ENCODE results near the gene SSBP2. TPM values are rescaled to one million over a fixed set of nuclear protein-coding genes. Genes with fewer than 3 reads are reported as not detected.

The SSBP2 gene
- total and polyA plus RNA-seq, 2 of the 8 experiments (the other 6 are each of a cell fraction or from before 2014, with no cell fraction given) = 21.5 to 36.2 TPM

DNA sequence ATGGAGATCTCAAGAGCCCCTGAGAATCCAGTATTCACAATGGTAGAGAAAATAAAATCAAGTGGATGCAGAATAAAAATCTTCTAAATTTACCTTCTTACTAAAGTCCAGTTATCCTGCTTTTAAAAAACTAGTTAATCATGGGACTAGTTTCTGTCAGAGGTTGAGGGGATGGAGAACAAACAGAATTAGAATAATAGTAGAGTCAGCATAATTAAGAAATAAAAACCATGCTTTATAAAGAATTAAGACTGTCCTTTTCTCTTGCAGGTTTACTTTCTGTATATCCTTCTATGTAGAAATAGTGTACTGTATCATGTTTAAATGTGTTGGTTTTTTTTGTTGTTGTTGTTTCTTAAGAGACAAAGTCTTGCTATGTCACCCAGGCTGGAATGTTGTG lies 380.0 kb downstream of the SSBP2 start:
- no peak overlapping the region for H4K5ac ChIP-seq (ENCODE audit: insufficient read length, low read depth, low read length)
- no peaks in the 10 kb centered on the region for H3K9me3 ChIP-seq (ENCODE audit: insufficient read depth in 2 of 2, low read depth in 1 of 2, low read length in 1 of 2)
- H4K91ac ChIP-seq (replicated peaks; ENCODE audit: insufficient read length, low read length) = no peak overlapping the region
- H3K79me1 ChIP-seq (ENCODE audit: low read depth, low read length) = no peaks in the 10 kb centered on the region
- DNase-seq (ENCODE audit: low read depth in 1 of 2, low spot score in 2 of 2) = no peak
- no peaks in the 10 kb centered on the region for H4K20me1 ChIP-seq (replicated peaks in 1 of 2; ENCODE audit: control insufficient read depth in 1 of 2, insufficient read depth in 2 of 2, low read length in 2 of 2)
- no peak overlapping the region for H3K18ac ChIP-seq (ENCODE audit: extremely low read depth, low read length)
- no peaks in the 10 kb centered on the region for H3K4me1 ChIP-seq (replicated peaks in 1 of 4; ENCODE audit: control insufficient read depth in 3 of 4, insufficient read depth in 4 of 4, low read length in 3 of 4)
- H2BK20ac ChIP-seq (ENCODE audit: low read length) = no peak overlapping the region
- no peak overlapping the region for H2BK120ac ChIP-seq (replicated peaks; ENCODE audit: low read depth, low read length)
- POLR2A ChIA-PET (ENCODE audit: partially characterized antibody) = no interaction called here
- no peak overlapping the region for H3K27ac ChIP-seq (ENCODE audit: low read depth, low read length)
- TF ChIP-seq, protein P1, sequence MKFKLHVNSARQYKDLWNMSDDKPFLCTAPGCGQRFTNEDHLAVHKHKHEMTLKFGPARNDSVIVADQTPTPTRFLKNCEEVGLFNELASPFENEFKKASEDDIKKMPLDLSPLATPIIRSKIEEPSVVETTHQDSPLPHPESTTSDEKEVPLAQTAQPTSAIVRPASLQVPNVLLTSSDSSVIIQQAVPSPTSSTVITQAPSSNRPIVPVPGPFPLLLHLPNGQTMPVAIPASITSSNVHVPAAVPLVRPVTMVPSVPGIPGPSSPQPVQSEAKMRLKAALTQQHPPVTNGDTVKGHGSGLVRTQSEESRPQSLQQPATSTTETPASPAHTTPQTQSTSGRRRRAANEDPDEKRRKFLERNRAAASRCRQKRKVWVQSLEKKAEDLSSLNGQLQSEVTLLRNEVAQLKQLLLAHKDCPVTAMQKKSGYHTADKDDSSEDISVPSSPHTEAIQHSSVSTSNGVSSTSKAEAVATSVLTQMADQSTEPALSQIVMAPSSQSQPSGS (IDR thresholded peaks at IDR 0.05; ENCODE audit: low read length) = no peak
- TF ChIP-seq TAF1 (IDR thresholded peaks at IDR 0.05; ENCODE audit: low read depth, low read length) = no peak
- no peak for FAIRE-seq
- no peak overlapping the region for H2BK15ac ChIP-seq (ENCODE audit: low read length)
- no peak overlapping the region for H2BK12ac ChIP-seq (ENCODE audit: low read depth, low read length)
- no peak overlapping the region for H2AFZ ChIP-seq (ENCODE audit: low read length)
- H3K27me3 ChIP-seq (replicated peaks in 1 of 4; ENCODE audit: control insufficient read depth in 3 of 4, extremely low read depth in 1 of 4, insufficient read depth in 3 of 4, low read length in 3 of 4) = no peaks in the 10 kb centered on the region
- H3K4ac ChIP-seq (replicated peaks; ENCODE audit: insufficient read length, low read depth, low read length) = no peak overlapping the region
- H3K14ac ChIP-seq (ENCODE audit: insufficient read length) = no peak overlapping the region
- H3K4me2 ChIP-seq (ENCODE audit: insufficient read depth in 1 of 2, low read depth in 2 of 2, low read length in 2 of 2) = no peak overlapping the region
- H3K9ac ChIP-seq (replicated peaks in 1 of 4; ENCODE audit: extremely low read depth in 1 of 4, low read depth in 3 of 4, low read length in 3 of 4) = no peak overlapping the region
- no peak overlapping the region for H2AK5ac ChIP-seq (ENCODE audit: low read depth, low read length)
- H4K8ac ChIP-seq (ENCODE audit: extremely low read depth, insufficient read depth, low read length) = no peak overlapping the region
- no peak overlapping the region for H3K4me3 ChIP-seq (ENCODE audit: extremely low read depth in 1 of 4, insufficient read depth in 2 of 4, low read depth in 3 of 4, low read length in 4 of 4)
- H3K79me2 ChIP-seq (ENCODE audit: control insufficient read depth in 1 of 2, insufficient read depth in 2 of 2, low read length in 2 of 2) = no peaks in the 10 kb centered on the region
- no peaks in the 10 kb centered on the region for H3K36me3 ChIP-seq (ENCODE audit: control insufficient read depth in 2 of 4, insufficient read depth in 4 of 4, low read length in 3 of 4)
- no peak overlapping the region for H3K56ac ChIP-seq (replicated peaks; ENCODE audit: insufficient read length, low read depth, low read length)
- H2BK5ac ChIP-seq (ENCODE audit: low read depth, low read length) = no peak overlapping the region
- CTCF ChIA-PET (ENCODE audit: partially characterized antibody) = interaction anchor here (0.6 to 0.9 kb wide), 2 partner anchors 9 to 23 kb away, joined by 3 to 4 read pairs; partner anchors contain the start of gene ACOT12
- no peaks in the 10 kb centered on the region for H3K23me2 ChIP-seq (ENCODE audit: low read depth, low read length)
- H3K23ac ChIP-seq (ENCODE audit: insufficient read length) = no peak overlapping the region
